Endodermal cell (in vitro differentiated cells): ENCODE measurements around the gene PLCB4. TPM values are rescaled to one million over a fixed set of nuclear protein-coding genes. Genes with fewer than 3 reads are reported as not detected.

Experiments
- DNase-seq: peaks from one replicate; pipeline ENCODE4 v3.0.0-alpha.2; 2017
- H3K27ac ChIP-seq: 2 replicates; pipeline ENCODE4 v1.5.1; 2013; ENCODE audit warnings: mild to moderate bottlenecking, low read depth, low read length, moderate library complexity
- H3K27me3 ChIP-seq: 2 replicates; pipeline ENCODE4 v1.6.1; 2013; ENCODE audit warnings: mild to moderate bottlenecking, low read length, moderate library complexity; ENCODE audit not compliant: insufficient read depth, control insufficient read depth, poor library complexity, severe bottlenecking
- H3K36me3 ChIP-seq: 2 replicates; pipeline ENCODE4 v1.7.0; 2013; ENCODE audit warnings: mild to moderate bottlenecking, low read length, moderate library complexity; ENCODE audit not compliant: control insufficient read depth, insufficient read depth
- H3K4me1 ChIP-seq: one replicate; pipeline ENCODE4 v1.7.0; 2013; ENCODE audit warnings: low read length; ENCODE audit not compliant: control insufficient read depth, insufficient read depth
- H3K4me3 ChIP-seq: 2 replicates; pipeline ENCODE4 v1.5.1; 2013; ENCODE audit warnings: mild to moderate bottlenecking, low read length, moderate library complexity
- H3K9ac ChIP-seq: 2 replicates; pipeline ENCODE4 v1.6.1; 2013; ENCODE audit warnings: mild to moderate bottlenecking, low read length, moderate library complexity; ENCODE audit not compliant: poor library complexity, severe bottlenecking; ENCODE audit errors: extremely low read depth
- H3K9me3 ChIP-seq: 2 replicates; pipeline ENCODE4 v1.6.1; 2013; ENCODE audit warnings: mild to moderate bottlenecking, low read length, moderate library complexity; ENCODE audit not compliant: control insufficient read depth
- H3K27ac Mint-ChIP-seq: 2 replicates; pipeline ENCODE4 v1.8.0; 2020; ENCODE audit warnings: mixed read lengths
- H3K27me3 Mint-ChIP-seq: 2 replicates; pipeline ENCODE4 v1.8.0; 2021; ENCODE audit warnings: mild to moderate bottlenecking, mixed read lengths; ENCODE audit not compliant: insufficient read depth
- H3K36me3 Mint-ChIP-seq: 2 replicates; pipeline ENCODE4 v1.8.0; 2020; ENCODE audit warnings: low read depth, mixed read lengths
- H3K4me1 Mint-ChIP-seq: 2 replicates; pipeline ENCODE4 v1.8.0; 2020; ENCODE audit warnings: mixed read lengths
- H3K4me3 Mint-ChIP-seq: 2 replicates; pipeline ENCODE4 v1.8.0; 2020; ENCODE audit warnings: mild to moderate bottlenecking, moderate library complexity, mixed read lengths
- H3K9me3 Mint-ChIP-seq: 2 replicates; pipeline ENCODE4 v1.8.0; 2020; ENCODE audit warnings: mild to moderate bottlenecking, mixed read lengths
- WGBS, 2 experiments: methylation state at CpG; one replicate each; pipeline versions ENCODE4 v1.1.5 to v1.1.7; 2013; ENCODE audit warnings: missing lambda C conversion rate in 2 of 2, mixed read lengths in 1 of 2; ENCODE audit not compliant: insufficient coverage in 1 of 2, insufficient read length in 1 of 2; 5-methylcytosine and 5-hydroxymethylcytosine counted together
- total RNA-seq, 2 donors: library from RNA; stranded (reverse); fragmentation: NEBNext Ultra II Directional in 1 of 2; extraction: Animal tissue kit (Norgen Biotek cat#: 25700) in 1 of 2; gene quantifications; 2 replicates in 1 of 2; 3 replicates in 1 of 2; pipeline ENCODE4 v1.2.1, GENCODE V29; 2021
- TF ChIP-seq, protein P1 (sequence below): fragments of 200-600 bp; sonication (generic); conservative IDR thresholded peaks from 2 replicates; pipeline ENCODE4 v1.5.0; 2021; ENCODE audit warnings: antibody characterized with exemption, mild to moderate bottlenecking

The PLCB4 gene
- total RNA-seq, 2 donors from 2014 or later: 14.4 to 14.6 TPM

DNA sequence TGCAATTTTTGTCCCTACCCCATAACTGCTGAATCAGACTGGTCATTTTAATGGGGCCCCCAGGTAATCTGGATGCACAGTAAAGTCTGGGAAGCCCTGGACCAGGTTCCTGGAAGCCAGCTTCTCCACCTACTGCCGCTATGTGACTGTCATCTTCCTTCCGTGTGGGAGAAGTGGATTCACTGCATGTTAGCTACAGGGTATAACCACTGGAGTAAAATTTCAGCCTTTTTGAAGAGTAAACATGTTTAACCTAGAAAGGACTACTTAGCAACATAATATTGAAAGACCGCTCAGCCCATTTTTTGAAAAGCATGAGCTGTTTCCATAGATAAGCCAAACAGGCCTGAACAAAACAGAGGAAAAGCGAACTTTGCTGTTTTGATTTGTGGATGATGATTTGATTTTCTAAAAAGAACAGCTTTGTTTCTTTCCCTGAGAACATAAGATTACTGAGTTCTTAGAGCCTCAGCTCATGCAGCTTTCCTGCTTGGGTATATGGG lies 208.1 kb downstream of the PLCB4 start:
- TF ChIP-seq, protein P1, sequence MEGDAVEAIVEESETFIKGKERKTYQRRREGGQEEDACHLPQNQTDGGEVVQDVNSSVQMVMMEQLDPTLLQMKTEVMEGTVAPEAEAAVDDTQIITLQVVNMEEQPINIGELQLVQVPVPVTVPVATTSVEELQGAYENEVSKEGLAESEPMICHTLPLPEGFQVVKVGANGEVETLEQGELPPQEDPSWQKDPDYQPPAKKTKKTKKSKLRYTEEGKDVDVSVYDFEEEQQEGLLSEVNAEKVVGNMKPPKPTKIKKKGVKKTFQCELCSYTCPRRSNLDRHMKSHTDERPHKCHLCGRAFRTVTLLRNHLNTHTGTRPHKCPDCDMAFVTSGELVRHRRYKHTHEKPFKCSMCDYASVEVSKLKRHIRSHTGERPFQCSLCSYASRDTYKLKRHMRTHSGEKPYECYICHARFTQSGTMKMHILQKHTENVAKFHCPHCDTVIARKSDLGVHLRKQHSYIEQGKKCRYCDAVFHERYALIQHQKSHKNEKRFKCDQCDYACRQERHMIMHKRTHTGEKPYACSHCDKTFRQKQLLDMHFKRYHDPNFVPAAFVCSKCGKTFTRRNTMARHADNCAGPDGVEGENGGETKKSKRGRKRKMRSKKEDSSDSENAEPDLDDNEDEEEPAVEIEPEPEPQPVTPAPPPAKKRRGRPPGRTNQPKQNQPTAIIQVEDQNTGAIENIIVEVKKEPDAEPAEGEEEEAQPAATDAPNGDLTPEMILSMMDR: no peak
- no peak overlapping the region for H3K4me3 ChIP-seq
- Mint-ChIP-seq H3K4me1 (no peaks in the 10 kb centered on the region), H3K36me3 (no peaks in the 10 kb centered on the region), H3K27me3 (no peaks in the 10 kb centered on the region), H3K27ac (no peak overlapping the region), H3K4me3 (no peak overlapping the region), H3K9me3 (no peaks in the 10 kb centered on the region)
- H3K4me1 ChIP-seq: no peaks in the 10 kb centered on the region
- 95% methylated on average over 3 to 4 of the region's 4 CpGs for WGBS, 2 experiments
- H3K36me3 ChIP-seq: no peaks in the 10 kb centered on the region
- no peaks in the 10 kb centered on the region for H3K9me3 ChIP-seq
- H3K9ac ChIP-seq: no peak overlapping the region
- no peaks in the 10 kb centered on the region for H3K27me3 ChIP-seq
- H3K27ac ChIP-seq: no peak overlapping the region
- DNase-seq: no peak

DNA sequence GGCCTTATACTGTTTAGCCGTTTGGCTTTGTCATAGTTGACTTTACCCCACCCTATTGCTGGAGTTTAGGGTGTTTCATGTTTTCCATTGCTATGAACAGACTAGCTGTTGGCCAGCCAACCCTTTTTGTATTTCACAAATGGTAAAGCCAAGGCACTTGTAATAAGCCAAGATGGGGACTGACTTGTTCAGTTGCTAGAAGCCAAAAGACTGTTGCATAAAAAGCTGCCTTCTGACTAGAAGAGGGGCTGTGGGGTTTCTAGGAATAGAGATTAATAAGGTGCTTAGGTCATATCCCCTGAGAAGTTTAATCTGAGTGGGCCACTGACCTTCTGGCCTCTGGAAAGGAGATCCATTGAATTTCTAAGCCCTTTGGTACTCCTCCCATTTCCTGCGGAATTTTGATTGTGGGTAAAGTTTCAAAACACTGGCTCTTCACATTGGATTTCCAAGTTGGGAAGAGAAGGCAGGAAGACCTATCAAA lies 211.1 kb downstream of the PLCB4 start:
- Mint-ChIP-seq H3K27ac (no peak overlapping the region), H3K27me3 (no peaks in the 10 kb centered on the region), H3K36me3 (no peaks in the 10 kb centered on the region), H3K4me1 (no peaks in the 10 kb centered on the region), H3K9me3 (no peaks in the 10 kb centered on the region), H3K4me3 (no peak overlapping the region)
- H3K36me3 ChIP-seq: no peaks in the 10 kb centered on the region
- no peaks in the 10 kb centered on the region for H3K27me3 ChIP-seq
- no peak overlapping the region for H3K27ac ChIP-seq
- H3K4me3 ChIP-seq: no peak overlapping the region
- H3K4me1 ChIP-seq: no peaks in the 10 kb centered on the region
- no peak for DNase-seq
- H3K9ac ChIP-seq: no peak overlapping the region
- TF ChIP-seq, protein P1: no peak
- no peaks in the 10 kb centered on the region for H3K9me3 ChIP-seq
- WGBS, 2 experiments: 98 to 100% methylated on average over 1 to 2 of the region's 2 CpGs

DNA sequence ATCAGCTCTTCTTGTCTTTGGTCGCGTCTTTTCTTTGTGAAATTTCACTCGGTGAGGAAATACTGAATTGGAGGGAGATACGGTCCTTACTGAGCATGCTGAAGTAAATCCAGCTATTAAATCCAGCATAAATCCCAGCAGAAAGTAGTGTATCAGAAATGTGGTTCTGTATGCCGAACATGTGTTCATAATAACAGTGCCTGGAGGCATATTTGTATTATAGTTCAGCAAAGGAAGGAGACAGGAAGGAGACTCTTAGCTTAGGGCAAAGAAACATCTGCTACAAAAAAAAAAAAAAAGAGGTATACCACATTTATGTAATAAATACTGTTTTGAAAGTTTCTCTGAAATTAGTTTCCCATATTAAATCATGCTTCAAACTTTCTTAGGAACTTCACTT lies 211.8 kb downstream of the PLCB4 start:
- Mint-ChIP-seq H3K27ac (no peak overlapping the region), H3K27me3 (no peaks in the 10 kb centered on the region), H3K36me3 (no peaks in the 10 kb centered on the region), H3K4me1 (no peaks in the 10 kb centered on the region), H3K9me3 (no peaks in the 10 kb centered on the region), H3K4me3 (no peak overlapping the region)
- no peaks in the 10 kb centered on the region for H3K27me3 ChIP-seq
- no peaks in the 10 kb centered on the region for H3K9me3 ChIP-seq
- H3K4me3 ChIP-seq: no peak overlapping the region
- H3K9ac ChIP-seq: no peak overlapping the region
- DNase-seq: no peak
- 85 to 96% methylated on average over 4 to 5 of the region's 5 CpGs for WGBS, 2 experiments
- H3K4me1 ChIP-seq: no peaks in the 10 kb centered on the region
- TF ChIP-seq, protein P1: no peak
- no peak overlapping the region for H3K27ac ChIP-seq
- H3K36me3 ChIP-seq: no peaks in the 10 kb centered on the region
